Right lobe of liver (tissue), 4 donors: ENCODE measurements around the gene AHNAK.

Source experiments
- POLR2A ChIP-seq: fragments of 450-650 bp; IDR thresholded peaks from one replicate; pipeline ENCODE4 v1.6.1; 2017; ENCODE audit warnings: antibody characterized with exemption, mild to moderate bottlenecking
- TF ChIP-seq, protein P1 (sequence below), 4 donors: fragments of 200-600 bp in 3 of 4; fragments of 450-650 bp in 1 of 4; IDR thresholded peaks; one replicate each; pipeline versions ENCODE4 v1.5.1 to v1.8.0; 2016 to 2022; ENCODE audit warnings: antibody characterized with exemption in 4 of 4, mild to moderate bottlenecking in 2 of 4
- donor health status: DM: no; HTN: no; CAD: no.
- donor health status: DM: no; HTN: no; CAD: no.
- donor health status: DM: no; HTN: yes; CAD: no.

DNA sequence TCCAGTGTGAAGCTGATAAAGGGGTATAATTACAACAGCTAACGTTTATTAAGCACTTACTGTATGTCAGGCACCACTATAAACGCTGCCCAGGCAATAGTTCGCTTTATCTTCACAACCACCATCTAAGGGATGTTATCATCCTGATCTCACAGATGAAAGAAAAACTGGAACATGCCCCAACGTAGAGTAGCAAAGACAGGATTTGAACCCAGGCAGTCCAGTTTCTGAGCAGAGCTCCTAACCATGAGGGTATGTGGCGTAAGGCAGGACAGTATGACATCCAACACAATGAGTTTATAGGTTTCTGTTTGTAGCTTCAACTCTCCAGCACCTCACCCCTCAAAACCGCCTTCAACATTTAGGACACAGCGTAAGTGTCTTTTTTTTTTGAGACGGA lies 59.5 kb downstream of the AHNAK start:
- no peak for TF ChIP-seq POLR2A
- TF ChIP-seq, protein P1, sequence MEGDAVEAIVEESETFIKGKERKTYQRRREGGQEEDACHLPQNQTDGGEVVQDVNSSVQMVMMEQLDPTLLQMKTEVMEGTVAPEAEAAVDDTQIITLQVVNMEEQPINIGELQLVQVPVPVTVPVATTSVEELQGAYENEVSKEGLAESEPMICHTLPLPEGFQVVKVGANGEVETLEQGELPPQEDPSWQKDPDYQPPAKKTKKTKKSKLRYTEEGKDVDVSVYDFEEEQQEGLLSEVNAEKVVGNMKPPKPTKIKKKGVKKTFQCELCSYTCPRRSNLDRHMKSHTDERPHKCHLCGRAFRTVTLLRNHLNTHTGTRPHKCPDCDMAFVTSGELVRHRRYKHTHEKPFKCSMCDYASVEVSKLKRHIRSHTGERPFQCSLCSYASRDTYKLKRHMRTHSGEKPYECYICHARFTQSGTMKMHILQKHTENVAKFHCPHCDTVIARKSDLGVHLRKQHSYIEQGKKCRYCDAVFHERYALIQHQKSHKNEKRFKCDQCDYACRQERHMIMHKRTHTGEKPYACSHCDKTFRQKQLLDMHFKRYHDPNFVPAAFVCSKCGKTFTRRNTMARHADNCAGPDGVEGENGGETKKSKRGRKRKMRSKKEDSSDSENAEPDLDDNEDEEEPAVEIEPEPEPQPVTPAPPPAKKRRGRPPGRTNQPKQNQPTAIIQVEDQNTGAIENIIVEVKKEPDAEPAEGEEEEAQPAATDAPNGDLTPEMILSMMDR (IDR thresholded peaks at IDR 0.05), result no peak
